DND-41 (cell line): Measurements from ENCODE around the gene ERH.

Experiments used
- EZH2 ChIP-seq: IDR thresholded peaks from 3 replicates; pipeline ENCODE4 v1.6.1; 2012; ENCODE audit warnings: borderline replicate concordance, low read depth, mild to moderate bottlenecking, moderate library complexity, low read length, inconsistent platforms; ENCODE audit not compliant: severe bottlenecking
- TF ChIP-seq, protein P1 (sequence below): IDR thresholded peaks from 2 replicates; pipeline ENCODE4 v1.5.1; 2012; ENCODE audit warnings: borderline replicate concordance, low read length, moderate library complexity, mild to moderate bottlenecking; ENCODE audit not compliant: poor library complexity, severe bottlenecking; ENCODE audit errors: extremely low read depth

DNA sequence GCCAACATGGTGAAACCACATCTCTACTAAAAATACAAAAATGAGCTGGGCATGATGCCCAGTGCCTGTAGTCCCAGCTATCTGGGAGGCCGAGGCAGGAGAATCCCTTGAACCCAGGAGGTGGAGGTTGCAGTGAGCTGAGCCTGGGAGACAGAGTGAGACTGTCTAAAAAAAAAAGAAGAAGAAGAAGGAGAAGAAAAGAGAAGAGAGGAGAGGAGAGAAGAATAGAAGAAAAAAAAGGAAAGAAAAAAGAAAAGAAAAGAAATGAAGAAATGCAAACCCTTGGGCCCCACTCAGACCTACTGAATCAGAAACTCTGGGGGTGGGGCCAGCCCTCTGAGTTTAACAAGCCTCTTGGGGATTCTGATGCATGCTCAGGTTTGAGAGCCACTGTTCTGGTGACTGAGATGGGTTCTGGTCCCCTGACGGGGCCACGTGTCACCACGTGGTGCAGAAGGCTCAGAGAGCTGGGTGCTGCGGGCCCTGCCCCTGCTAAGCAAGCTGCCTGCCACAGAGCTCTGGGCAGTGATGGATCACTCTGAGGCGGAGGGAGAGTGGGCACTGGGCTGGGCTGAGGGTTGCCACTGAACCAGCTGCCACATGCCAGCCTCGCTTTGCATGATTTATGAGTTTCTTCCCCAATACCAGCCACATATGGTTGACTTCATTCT, 37.5 kb downstream of the ERH start:
- TF ChIP-seq, protein P1, sequence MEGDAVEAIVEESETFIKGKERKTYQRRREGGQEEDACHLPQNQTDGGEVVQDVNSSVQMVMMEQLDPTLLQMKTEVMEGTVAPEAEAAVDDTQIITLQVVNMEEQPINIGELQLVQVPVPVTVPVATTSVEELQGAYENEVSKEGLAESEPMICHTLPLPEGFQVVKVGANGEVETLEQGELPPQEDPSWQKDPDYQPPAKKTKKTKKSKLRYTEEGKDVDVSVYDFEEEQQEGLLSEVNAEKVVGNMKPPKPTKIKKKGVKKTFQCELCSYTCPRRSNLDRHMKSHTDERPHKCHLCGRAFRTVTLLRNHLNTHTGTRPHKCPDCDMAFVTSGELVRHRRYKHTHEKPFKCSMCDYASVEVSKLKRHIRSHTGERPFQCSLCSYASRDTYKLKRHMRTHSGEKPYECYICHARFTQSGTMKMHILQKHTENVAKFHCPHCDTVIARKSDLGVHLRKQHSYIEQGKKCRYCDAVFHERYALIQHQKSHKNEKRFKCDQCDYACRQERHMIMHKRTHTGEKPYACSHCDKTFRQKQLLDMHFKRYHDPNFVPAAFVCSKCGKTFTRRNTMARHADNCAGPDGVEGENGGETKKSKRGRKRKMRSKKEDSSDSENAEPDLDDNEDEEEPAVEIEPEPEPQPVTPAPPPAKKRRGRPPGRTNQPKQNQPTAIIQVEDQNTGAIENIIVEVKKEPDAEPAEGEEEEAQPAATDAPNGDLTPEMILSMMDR = no peak
- no peak for TF ChIP-seq EZH2
